ENCODE measurements around the gene IQGAP3. TPM values are rescaled to one million over a fixed set of nuclear protein-coding genes. Genes with fewer than 3 reads are reported as not detected.

IQGAP3 gene
- total RNA-seq, 1 experiment from 2014 or later, result 93.6 TPM

- Mint-ChIP-seq H3K27me3 (ENCODE audit: unreplicated experiment) (no peaks in the 10 kb centered on the region), H3K4me3 (ENCODE audit: low read depth, unreplicated experiment) (no peak overlapping the region), H3K36me3 (ENCODE audit: insufficient read depth, unreplicated experiment) (peaks cover 46% of the 10 kb centered on the region), H3K9me3 (ENCODE audit: low read depth, unreplicated experiment) (no peaks in the 10 kb centered on the region), H3K27ac (ENCODE audit: unreplicated experiment) (no peak overlapping the region), H3K4me1 (ENCODE audit: low read depth, unreplicated experiment) (peaks cover 14% of the 10 kb centered on the region)
- CTCF ChIA-PET, result interaction anchor here (0.8 kb wide), 1 partner anchor 29 kb away, joined by 6 read pairs; no protein-coding TSS in a partner anchor
- BruUV-seq (replicated peaks), result no TSS peak
- no peak for DNase-seq
- no peak for TF ChIP-seq CTCF (IDR thresholded peaks at IDR 0.05; ENCODE audit: unreplicated experiment)
- intact Hi-C loops (cut with micrococcal nuclease; ENCODE audit: unreplicated experiment), result no loop called here
Measured at GRCh38 chr1:156598125-156598524, 25.8 kb upstream of the IQGAP3 start.

- Mint-ChIP-seq H3K36me3 (ENCODE audit: insufficient read depth, unreplicated experiment) (peaks cover 55% of the 10 kb centered on the region), H3K27ac (ENCODE audit: unreplicated experiment) (peak overlapping the region; percentile 13), H3K4me3 (ENCODE audit: low read depth, unreplicated experiment) (no peak overlapping the region), H3K27me3 (ENCODE audit: unreplicated experiment) (no peaks in the 10 kb centered on the region), H3K4me1 (ENCODE audit: low read depth, unreplicated experiment) (peaks cover 6% of the 10 kb centered on the region), H3K9me3 (ENCODE audit: low read depth, unreplicated experiment) (no peaks in the 10 kb centered on the region)
- CTCF ChIA-PET, result no interaction called here
- no peak for TF ChIP-seq CTCF (IDR thresholded peaks at IDR 0.05; ENCODE audit: unreplicated experiment)
- no peak for DNase-seq
- intact Hi-C loops (cut with micrococcal nuclease; ENCODE audit: unreplicated experiment), result no loop called here
- no TSS peak for BruUV-seq (replicated peaks)
Measured at GRCh38 chr1:156596426-156596825, 24.1 kb upstream of the IQGAP3 start.

- DNase-seq, result no peak
- intact Hi-C loops (cut with micrococcal nuclease; ENCODE audit: unreplicated experiment), result no loop called here
- CTCF ChIA-PET, result no interaction called here
- H3K27me3 Mint-ChIP-seq (ENCODE audit: unreplicated experiment), result no peaks in the 10 kb centered on the region
- H3K4me3 Mint-ChIP-seq (ENCODE audit: low read depth, unreplicated experiment), result no peak overlapping the region
- TSS peak; percentile 59 for BruUV-seq (replicated peaks)
- peak overlapping the region; percentile 22 for H3K27ac Mint-ChIP-seq (ENCODE audit: unreplicated experiment)
- peaks cover 6% of the 10 kb centered on the region for H3K4me1 Mint-ChIP-seq (ENCODE audit: low read depth, unreplicated experiment)
- peaks cover 48% of the 10 kb centered on the region for H3K36me3 Mint-ChIP-seq (ENCODE audit: insufficient read depth, unreplicated experiment)
- no peaks in the 10 kb centered on the region for H3K9me3 Mint-ChIP-seq (ENCODE audit: low read depth, unreplicated experiment)
- no peak for TF ChIP-seq CTCF (IDR thresholded peaks at IDR 0.05; ENCODE audit: unreplicated experiment)
Measured at GRCh38 chr1:156595016-156595415, 22.7 kb upstream of the IQGAP3 start.

- TF ChIP-seq CTCF (IDR thresholded peaks at IDR 0.05; ENCODE audit: unreplicated experiment), result no peak
- BruUV-seq (replicated peaks), result no TSS peak
- H3K4me1 Mint-ChIP-seq (ENCODE audit: low read depth, unreplicated experiment), result peaks cover 6% of the 10 kb centered on the region
- CTCF ChIA-PET, result interaction anchor here (2.2 kb wide), 1 partner anchor 208 kb away, joined by 5 read pairs; no protein-coding TSS in a partner anchor
- no peaks in the 10 kb centered on the region for H3K27me3 Mint-ChIP-seq (ENCODE audit: unreplicated experiment)
- no peak for DNase-seq
- H3K36me3 Mint-ChIP-seq (ENCODE audit: insufficient read depth, unreplicated experiment), result peaks cover 47% of the 10 kb centered on the region
- no peak overlapping the region for H3K4me3 Mint-ChIP-seq (ENCODE audit: low read depth, unreplicated experiment)
- no peaks in the 10 kb centered on the region for H3K9me3 Mint-ChIP-seq (ENCODE audit: low read depth, unreplicated experiment)
- intact Hi-C loops (cut with micrococcal nuclease; ENCODE audit: unreplicated experiment), result no loop called here
- no peak overlapping the region for H3K27ac Mint-ChIP-seq (ENCODE audit: unreplicated experiment)
Measured at GRCh38 chr1:156594190-156594589, 21.8 kb upstream of the IQGAP3 start.

Measured in Calu3 (cell line).